Heart right ventricle (tissue), 16 donors: ENCODE data around the gene KLHL29. TPM values are rescaled to one million over a fixed set of nuclear protein-coding genes. Genes with fewer than 3 reads are reported as not detected.

Experiments
- ATAC-seq, 8 donors: fragments of 200-7000 bp; cut with Tn5 transposase; one replicate each; pipeline ENCODE4 v1.9.1; 2020; ENCODE audit warnings: mild to moderate bottlenecking in 8 of 8, moderate library complexity in 8 of 8, moderate number of reproducible peaks in 1 of 8
- DNase-seq, 2 donors: peaks; one replicate each; pipeline ENCODE4 v3.0.0-alpha.2; 2020
- H3K27ac ChIP-seq, 10 donors: fragments of 200-600 bp; sonication (generic) in 2 of 10; one replicate each; pipeline versions ENCODE4 v1.5.0 to v1.8.0; 2020 to 2022; ENCODE audit warnings: mild to moderate bottlenecking in 3 of 10
- H3K27me3 ChIP-seq, 7 donors: fragments of 200-600 bp; one replicate each; pipeline ENCODE4 v1.8.0; 2021 to 2022; ENCODE audit warnings: mild to moderate bottlenecking in 2 of 7
- H3K36me3 ChIP-seq, 9 donors: fragments of 200-600 bp; sonication (generic) in 1 of 9; one replicate each; pipeline versions ENCODE4 v1.5.0 to v1.8.0; 2020 to 2022; ENCODE audit warnings: mild to moderate bottlenecking in 2 of 9
- H3K4me1 ChIP-seq, 9 donors: fragments of 200-600 bp; sonication (generic) in 1 of 9; one replicate each; pipeline versions ENCODE4 v1.5.0 to v1.8.0; 2020 to 2022; ENCODE audit warnings: mild to moderate bottlenecking in 4 of 9
- H3K4me3 ChIP-seq, 10 donors: fragments of 200-600 bp; sonication (generic) in 2 of 10; one replicate each; pipeline versions ENCODE4 v1.5.0 to v1.8.0; 2020 to 2022; ENCODE audit warnings: mild to moderate bottlenecking in 7 of 10, moderate library complexity in 2 of 10
- H3K9me3 ChIP-seq, 11 donors: fragments of 200-600 bp in 10 of 11; sonication (generic) in 2 of 11; one replicate each; pipeline versions ENCODE4 v1.5.0 to v1.8.0; 2013 to 2022; ENCODE audit warnings: mild to moderate bottlenecking in 2 of 11, control low read depth in 1 of 11, moderate library complexity in 1 of 11
- CTCF ChIP-seq, 9 donors: fragments of 200-600 bp; sonication (generic) in 2 of 9; IDR thresholded peaks; one replicate each; pipeline versions ENCODE4 v1.5.0 to v1.8.0; 2021 to 2022; ENCODE audit warnings: antibody characterized with exemption in 9 of 9, mild to moderate bottlenecking in 5 of 9, moderate library complexity in 1 of 9
- WGBS, 2 donors: extraction: QIAGEN DNeasy Blood & Tissue Kit; methylation state at CpG; one replicate each; pipeline ENCODE4 v1.1.7; 2013; ENCODE audit warnings: inconsistent platforms in 1 of 2; 5-methylcytosine and 5-hydroxymethylcytosine counted together
- intact Hi-C, 10 donors: fragments of 100-400 bp; cut with DNase I; formaldehyde crosslinking; loops; one replicate each; pipeline versions ENCODE4 v1.11.1 to v1.14.2; 2022
- polyA plus RNA-seq, 2 donors: library from polyadenylated mRNA; stranded (reverse); fragments of 200-250 nt; gene quantifications; one replicate each; pipeline ENCODE4 v1.2.3, GENCODE V29; 2013
- total RNA-seq, 10 donors: library from RNA; stranded (reverse); fragmentation: NEBNext Ultra II Directional in 3 of 10; extraction: Animal tissue kit (Norgen Biotek cat#: 25700) in 3 of 10; gene quantifications; one replicate each; pipeline versions ENCODE4 v1.2.1 to v1.2.4, GENCODE V29; 2021 to 2023
- donor health status: Arrhythmogenic right ventricular cardiomyopathy.
- donor health status: ischemic (EF 13 %, LVEDD 7.1; RV severe dilation, severe dysfunction).
- donor health status: healthy with polysubstance abuse.
- donor health status: DM: no; HTN: yes; CAD: no.
- donor health status: DM: no; HTN: no; CAD: no.
- donor health status: ischemic (EF 25% LVEDD 6.9; RV normal size, moderate dysfunction).
- donor health status: ischemic (EF 25% LVEDD 5.7; RV mildly dilated, moderate dysfunction).
- donor health status: healthy.
- donor health status: DM: yes; HTN: yes; CAD: no.
- donor health status: Ischemic cardiomyopathy.
- donor health status: ischemic (EF 35%, LVEDD 5.7; RV mildly dilated, moderate dysfunction).
- donor health status: nonischemic (EF 11% LVEDD 7.7; RV severe dilation, severe dysfunction).
- donor health status: DM: yes; HTN: yes; CAD: no.
- donor health status: PGD.
- donor health status: ischemic (EF 29% LVEDD 5.4; RV normal size, mild dysfunction).
- donor health status: nonischemic (EF 23%, LVEDD 6.1; RV moderate dilation, normal function).

KLHL29 gene
- total and polyA plus RNA-seq, 12 donors = 0.71 to 1.5 (median 1.0) TPM

- Histone ChIP-seq H3K27me3 (no peaks in the 10 kb centered on the region), H3K4me3 (no peak overlapping the region), H3K27ac (peak overlapping the region in 8 of 10 donors; percentile 9 to 70 (median 42)), H3K4me1 (peaks cover 3 to 45% (median 30%) of the 10 kb centered on the region in 9 donors), H3K36me3 (no peaks in the 10 kb centered on the region), H3K9me3 (no peaks in the 10 kb centered on the region)
- peak in 7 of 8 donors; percentile 6 to 64 (median 42) for ATAC-seq
- TF ChIP-seq CTCF (IDR thresholded peaks at IDR 0.05) = no peak
- intact Hi-C loops = no loop called here
- DNase-seq = no peak
- 76 to 81% methylated on average over 9 of the region's 9 CpGs for WGBS, 2 donors
These were observed 204.3 kb downstream of the KLHL29 start for GRCh38 chr2:23589220-23589647.

GRCh38 chr2:23589739-23590138, 204.8 kb downstream of the KLHL29 start:
- Histone ChIP-seq H3K9me3 (no peaks in the 10 kb centered on the region), H3K36me3 (no peaks in the 10 kb centered on the region), H3K27ac (peak overlapping the region in 8 of 10 donors; percentile 19 to 70 (median 42)), H3K4me1 (peaks cover 3 to 49% (median 30%) of the 10 kb centered on the region in 9 donors), H3K27me3 (no peaks in the 10 kb centered on the region), H3K4me3 (no peak overlapping the region)
- ATAC-seq (peak in 6 of 8 donors; percentile 19 to 84 (median 38)), DNase-seq (no peak)
- WGBS, 2 donors = 46 to 53% methylated on average over 2 of the region's 2 CpGs
- TF ChIP-seq CTCF (IDR thresholded peaks at IDR 0.05) = no peak
- intact Hi-C loops = no loop called here

GRCh38 chr2:23590241-23590869, 205.4 kb downstream of the KLHL29 start:
- Histone ChIP-seq H3K27me3 (no peaks in the 10 kb centered on the region), H3K36me3 (no peaks in the 10 kb centered on the region), H3K27ac (peak overlapping the region in 8 of 10 donors; percentile 1 to 70 (median 42)), H3K4me1 (peaks cover 4 to 55% (median 32%) of the 10 kb centered on the region in 9 donors), H3K4me3 (no peak overlapping the region), H3K9me3 (no peaks in the 10 kb centered on the region)
- DNase-seq (no peak), ATAC-seq (no peak)
- no peak for TF ChIP-seq CTCF (IDR thresholded peaks at IDR 0.05)
- intact Hi-C loops = no loop called here
- WGBS, 2 donors = 75 to 78% methylated on average over 14 of the region's 14 CpGs

GRCh38 chr2:23591111-23591510, 206.1 kb downstream of the KLHL29 start:
- intact Hi-C loops = no loop called here
- ATAC-seq = peak in 6 of 8 donors; percentile 30 to 72 (median 44)
- 54 to 59% methylated on average over 7 of the region's 7 CpGs for WGBS, 2 donors
- Histone ChIP-seq H3K9me3 (no peaks in the 10 kb centered on the region), H3K4me1 (peaks cover 6 to 63% (median 39%) of the 10 kb centered on the region in 9 donors), H3K36me3 (no peaks in the 10 kb centered on the region), H3K27ac (peak overlapping the region in 5 of 10 donors; percentile 1 to 70 (median 56)), H3K4me3 (no peak overlapping the region), H3K27me3 (no peaks in the 10 kb centered on the region)
- DNase-seq = no peak
- no peak for TF ChIP-seq CTCF (IDR thresholded peaks at IDR 0.05)
